HG02610 (cell line): Measurements from ENCODE around the gene TRABD2A.

Experiments
- ATAC-seq: cut with Tn5 transposase; IDR thresholded peaks from one replicate; pipeline ENCODE4 v1.9.1; 2021; ENCODE audit warnings: mild to moderate bottlenecking, moderate library complexity; ENCODE audit not compliant: unreplicated experiment

Gene TRABD2A

DNA sequence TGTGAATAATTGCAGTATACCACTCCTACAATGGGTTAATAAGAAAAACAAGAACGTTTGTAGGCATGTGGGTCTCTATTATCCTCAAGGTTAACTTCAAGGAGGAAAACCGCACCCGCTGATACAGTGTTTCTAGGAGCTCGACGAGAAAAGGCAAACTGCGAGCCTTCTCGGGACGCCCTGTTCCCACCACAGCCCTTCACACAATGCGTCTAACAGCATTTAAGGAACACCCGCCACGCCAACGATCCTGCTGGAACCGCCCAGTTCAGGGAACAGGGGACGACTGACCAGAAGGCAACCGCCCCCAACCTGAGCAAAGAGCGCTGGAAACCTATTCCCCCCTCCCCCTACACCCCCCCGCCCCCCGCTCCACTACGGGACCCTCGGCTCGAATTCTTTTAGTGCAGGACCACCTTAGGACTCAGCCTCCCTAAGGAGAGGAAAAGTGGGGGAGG is 23.9 kb upstream of the TRABD2A start:
- no peak for ATAC-seq

DNA sequence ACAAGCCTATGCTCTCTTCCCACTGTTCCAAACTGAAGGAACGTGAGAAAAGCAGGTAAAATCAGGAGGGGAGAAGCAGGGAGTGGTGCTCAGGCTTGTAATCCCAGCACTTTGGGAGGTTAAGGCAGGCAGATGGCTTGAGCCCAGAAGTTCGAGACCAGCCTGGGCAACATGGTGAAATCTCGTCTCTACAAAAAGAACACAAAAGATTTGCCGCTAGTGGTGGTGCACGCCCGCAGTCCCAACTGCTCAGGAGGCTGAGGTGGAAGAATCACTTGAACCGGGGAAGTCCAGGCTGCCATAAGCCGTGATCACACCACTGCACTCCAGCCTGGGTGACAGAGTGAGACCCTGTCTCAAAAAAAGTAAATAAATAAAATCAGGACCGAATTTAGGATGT is 23.3 kb upstream of the TRABD2A start:
- ATAC-seq, result no peak

DNA sequence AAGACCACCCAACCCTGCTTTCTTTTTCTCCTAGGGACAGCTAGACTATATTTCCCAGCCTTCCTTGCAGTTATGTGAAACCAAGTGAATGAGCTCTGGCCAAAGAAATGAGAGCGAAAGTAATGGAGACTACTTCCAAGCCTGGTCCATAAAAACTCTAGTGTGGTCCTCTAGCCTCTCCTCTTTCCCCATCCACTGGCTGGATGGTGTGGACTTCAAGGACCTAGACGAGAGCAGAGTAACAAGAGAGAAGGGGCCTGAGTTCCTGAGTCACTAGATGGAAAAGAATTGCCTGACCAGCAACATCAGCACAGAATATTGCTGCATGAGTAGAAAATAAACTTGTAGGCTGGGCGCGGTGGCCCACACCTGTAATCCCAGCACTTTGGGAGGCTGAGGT is 21.6 kb upstream of the TRABD2A start:
- ATAC-seq, result no peak

DNA sequence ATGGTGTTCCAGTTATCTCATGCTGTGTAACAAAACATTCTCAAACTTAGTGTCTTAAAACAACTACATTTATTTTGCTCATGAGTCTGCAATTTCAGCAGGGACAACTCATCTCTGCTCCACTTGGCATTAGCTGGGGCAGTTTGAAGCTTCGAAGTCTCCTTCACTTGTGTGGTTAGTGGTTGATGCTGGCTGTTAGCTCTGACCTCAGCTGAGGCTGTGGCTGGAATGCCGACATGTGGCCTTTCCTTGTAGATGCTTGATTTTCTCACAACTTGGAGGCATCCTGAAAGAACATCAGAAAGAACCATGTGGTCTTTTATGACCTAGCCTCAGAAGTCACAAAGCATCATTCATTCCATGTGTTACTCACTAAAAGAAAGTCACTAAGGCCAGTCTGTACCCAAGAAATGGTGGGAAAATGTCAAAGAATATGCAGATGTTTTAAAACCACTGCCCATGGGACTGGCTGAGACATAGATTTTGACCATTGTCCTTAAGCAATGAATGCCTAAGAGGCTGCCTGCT is 20.8 kb upstream of the TRABD2A start:
- no peak for ATAC-seq

DNA sequence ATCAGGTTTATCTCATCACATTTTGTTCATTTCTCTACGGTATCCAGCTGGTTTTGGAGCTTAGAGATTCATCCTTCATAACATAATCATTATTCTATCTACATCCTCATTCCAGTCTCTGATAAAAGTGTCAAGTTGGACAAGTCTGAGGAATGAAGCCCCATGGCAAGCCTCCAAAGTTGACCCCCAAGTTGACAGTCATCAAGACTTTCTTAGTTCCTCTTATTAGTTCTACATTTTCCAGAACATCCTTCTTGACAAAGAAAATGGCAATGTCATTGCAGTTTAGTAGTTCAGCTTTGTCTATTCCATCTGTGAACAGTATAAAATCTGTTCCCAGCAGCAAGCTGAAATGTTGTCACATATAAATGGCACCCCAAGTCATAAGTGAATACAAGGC is 20.1 kb upstream of the TRABD2A start:
- no peak for ATAC-seq

DNA sequence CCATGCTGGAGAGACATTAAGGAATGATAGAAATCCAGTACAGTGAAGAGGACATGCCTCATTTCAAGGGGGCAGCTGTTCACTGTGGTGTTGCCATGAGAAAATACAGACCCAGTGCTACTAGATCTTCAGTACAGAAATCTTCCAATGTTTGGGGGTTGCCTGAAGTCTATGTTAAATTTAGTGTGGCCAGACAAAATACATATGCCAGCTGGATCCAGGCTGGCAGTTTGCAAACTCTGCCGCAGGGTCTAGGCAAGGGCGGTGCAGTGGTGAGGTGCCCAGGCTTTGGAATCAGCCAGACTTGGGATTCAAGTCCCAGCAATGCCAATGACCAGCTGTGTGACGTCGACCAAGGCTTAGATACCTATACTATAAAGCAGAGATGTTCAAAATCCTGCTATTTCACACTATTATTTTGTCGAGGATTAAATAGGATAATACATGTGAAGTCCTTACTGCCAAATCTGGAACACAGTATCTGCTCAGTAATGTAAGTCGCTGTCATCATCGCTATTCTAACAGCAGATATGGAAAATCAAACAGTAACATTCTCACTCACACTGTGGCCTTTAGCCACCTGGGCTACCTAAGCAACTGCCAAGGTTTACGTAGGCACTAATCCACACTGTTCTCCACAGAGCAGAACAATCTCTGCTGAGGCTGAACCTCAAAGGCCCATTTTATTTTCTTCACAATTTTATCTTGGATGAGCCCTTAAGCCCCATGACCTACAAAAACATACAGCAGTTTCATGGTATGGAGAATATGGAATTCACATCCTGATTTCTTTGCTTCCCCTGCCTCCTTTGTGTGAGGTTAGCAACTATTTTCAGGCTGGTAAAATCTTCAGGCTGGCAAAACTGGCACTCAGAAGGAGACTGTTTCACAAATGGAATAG is 18.7 kb upstream of the TRABD2A start:
- no peak for ATAC-seq

DNA sequence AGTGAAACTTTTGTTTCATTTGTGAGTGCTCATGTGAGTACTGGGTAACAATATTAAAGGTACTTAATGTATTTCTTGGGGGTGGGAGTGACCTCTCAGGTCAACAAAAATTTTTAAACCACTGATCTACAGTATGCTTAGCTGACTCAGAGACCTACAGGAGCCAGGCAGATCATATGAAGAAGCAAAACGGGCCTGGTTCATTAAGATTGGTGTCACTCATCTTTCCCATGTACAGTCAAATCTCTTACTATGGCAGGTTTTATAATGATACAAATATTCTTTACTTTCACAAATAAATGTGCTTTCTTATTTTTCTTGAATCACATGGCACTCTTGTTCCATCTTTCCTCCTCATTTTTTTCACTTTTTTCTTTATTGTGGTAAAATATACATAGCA is 16.9 kb upstream of the TRABD2A start:
- peak; percentile 39 for ATAC-seq

DNA sequence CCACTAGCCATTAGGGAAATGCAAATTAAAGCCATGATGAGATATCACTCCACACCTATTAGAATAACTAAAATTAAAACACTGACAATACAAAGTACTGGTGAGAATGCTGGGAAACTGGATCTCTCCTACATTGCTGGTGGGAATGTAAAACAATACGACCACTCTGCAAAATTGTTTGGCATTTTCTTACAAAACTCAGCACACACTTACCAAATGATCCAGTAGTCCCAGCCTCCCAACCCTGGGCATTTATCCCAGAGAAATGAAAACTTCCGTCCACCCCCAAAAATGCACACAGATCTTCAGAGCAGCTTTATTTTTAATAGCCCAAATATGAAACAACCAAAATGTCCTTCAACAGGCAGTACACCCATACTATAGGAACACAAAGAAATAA is 15.7 kb upstream of the TRABD2A start:
- no peak for ATAC-seq

DNA sequence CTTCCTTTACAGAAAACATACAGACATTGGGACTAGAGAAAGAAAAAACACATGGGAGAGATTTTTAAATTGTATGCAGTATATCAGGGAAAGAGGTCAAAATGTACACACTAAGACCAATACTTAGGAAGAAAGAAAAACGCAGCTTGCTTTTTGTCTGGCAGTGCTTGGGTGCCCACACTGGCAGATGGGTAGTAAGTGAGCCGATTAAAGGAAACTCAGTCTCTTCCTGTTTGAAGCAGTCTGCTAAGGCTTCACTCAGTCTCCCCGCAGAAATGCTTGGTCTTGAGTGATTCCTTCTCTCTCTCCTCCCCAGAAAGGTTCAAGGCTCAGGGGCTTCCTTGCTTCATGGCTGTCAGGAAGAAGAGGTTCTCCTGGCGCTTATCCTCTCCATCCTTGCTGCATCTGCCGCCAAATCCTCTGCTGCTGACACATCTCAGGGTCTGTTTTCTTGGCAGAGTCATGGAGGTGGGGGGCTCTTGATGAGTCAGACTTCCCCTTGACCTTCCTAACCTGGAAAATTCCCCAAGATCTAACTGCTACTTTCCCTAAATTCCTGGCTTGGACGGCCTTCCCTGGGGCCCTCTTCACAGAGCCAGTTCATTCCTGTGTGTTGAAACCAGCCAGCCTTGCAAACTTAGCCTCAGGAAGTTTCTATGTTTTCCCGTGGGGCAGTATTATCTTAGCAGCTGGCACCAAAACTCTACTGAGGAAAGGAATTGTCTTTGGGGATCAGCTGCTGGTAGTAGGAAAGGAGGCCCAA is 14.1 kb upstream of the TRABD2A start:
- no peak for ATAC-seq

DNA sequence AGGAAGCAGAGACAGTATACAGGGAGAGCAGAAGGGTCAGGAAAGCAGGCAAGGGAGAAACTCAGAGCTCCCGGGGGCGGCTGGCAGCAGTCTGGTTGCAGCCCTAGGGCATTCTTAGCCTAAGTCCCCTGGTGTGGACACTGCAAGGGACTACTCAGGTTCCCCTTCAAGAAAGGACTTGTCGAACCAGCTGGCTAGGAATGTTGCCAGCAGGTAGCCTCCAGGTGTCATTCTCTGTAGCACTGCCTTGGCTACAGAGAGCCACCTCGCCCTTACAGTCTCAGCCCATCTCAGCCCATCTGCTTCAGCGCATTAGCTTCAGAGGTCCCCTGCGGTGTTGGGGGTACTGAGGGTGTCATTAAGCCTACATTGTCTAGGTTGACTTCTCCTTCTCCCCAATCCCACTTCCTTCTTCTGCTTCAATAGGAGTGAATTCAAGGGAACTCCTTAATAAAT is 13.3 kb upstream of the TRABD2A start:
- ATAC-seq, result no peak

DNA sequence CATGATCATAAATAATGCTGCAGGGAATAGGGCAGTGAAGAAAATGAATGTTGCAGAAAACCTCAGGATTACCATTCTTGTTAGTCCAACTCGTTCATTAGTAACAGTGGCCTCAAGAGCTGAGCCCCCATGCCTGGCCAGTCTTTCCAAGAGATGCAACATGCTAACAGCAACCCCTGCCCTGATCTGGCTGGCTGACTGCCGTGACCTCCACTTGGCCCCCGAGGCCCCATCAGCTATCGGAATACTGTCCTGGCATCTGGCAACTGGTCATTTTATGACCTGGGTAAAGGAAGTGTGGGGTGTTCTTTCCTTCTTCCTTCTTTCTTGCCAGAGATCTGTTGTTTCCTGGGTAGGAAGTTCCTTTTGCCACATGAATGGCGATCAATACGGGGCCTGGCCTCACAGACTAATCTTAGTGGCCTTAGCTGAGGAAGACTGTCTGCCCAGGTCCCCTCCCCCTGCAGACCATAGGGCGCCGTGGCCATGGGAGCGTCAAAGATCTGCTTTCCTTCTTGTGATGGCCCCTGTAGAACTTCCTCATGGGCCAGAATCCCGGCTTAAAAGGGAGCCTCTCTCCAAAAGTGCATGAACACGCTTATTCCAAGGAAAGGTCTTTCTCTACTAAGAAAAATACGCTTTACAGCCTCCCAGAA is 10.6 kb upstream of the TRABD2A start:
- ATAC-seq, result no peak

DNA sequence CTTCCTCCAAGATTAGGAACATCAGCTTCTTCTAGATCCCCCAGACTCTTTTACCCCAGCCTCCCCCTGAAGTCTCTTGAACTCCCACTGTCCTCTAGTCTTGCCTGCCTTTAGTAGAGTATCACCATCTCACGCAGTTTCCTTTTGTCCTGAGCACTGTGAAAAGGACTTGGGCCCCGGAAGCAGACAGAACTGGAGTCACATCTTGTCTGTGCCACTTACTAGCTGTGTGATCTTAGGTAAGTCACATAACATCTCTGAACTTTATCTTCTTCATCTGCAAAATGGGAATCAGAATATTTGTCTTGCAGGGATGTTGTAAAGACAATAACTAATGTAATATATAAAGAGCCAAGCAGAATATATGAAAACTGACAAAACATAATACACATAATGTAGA is 8.4 kb upstream of the TRABD2A start:
- ATAC-seq, result no peak

DNA sequence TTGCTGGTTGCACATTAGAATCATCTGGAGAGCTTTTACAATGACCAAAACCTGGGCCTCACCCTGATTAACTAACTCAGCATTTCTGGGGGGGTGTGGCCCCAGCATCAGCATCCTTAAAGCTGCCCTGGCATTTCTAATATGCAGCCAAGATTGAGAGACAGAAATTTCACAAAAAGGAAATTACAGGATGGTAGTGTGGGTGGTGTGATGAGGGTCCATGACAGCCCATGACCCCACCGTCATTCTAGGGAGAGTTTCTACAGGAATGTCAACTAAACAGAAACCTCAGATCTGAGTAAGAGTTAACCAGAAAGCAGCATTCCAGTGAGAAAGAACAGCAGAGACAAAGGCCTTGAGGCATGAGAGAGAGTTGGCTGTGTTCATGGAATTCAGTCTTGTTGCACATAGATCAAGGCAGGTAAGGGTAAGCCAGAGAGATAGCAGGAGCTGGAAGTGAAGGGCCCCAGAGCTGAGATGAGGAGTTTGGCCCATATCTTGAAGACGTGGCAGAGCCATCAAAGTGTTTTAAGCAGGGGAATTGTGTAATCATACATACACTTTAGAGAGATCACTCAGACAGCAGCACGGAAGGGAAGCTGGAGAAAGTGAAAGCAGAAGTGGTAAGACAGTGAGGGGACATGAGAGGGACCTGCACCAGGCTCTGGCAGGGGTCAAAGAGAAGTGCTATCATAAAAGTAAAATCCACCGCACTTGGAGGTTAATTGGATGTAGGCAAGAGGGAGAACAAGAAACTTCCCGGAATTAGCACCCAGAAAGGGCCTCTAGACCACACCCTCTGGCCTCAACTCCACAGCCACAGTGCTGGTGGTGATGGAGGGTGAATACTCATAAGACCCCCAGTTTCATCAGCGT is 7.8 kb upstream of the TRABD2A start:
- peak; percentile 98 for ATAC-seq

DNA sequence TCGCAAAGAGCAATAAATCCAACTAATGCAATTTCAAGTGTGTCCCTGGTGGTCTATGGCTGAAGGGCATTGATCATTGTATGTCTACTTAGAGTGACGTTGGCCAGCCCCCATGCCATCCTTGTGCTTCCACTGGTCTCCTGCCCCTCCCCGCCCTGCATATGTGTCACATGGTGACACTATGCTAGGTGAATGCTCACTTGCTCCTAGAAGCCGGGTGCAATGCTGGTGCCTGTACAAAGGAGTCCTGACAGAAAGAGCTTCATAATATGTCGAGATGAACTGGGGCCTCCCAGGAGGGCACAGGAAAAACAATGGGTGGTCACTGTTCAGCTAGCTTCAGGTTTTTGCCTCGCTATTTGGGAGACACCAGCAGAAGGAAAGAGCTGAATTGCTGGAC is 5.9 kb upstream of the TRABD2A start:
- ATAC-seq, result no peak

DNA sequence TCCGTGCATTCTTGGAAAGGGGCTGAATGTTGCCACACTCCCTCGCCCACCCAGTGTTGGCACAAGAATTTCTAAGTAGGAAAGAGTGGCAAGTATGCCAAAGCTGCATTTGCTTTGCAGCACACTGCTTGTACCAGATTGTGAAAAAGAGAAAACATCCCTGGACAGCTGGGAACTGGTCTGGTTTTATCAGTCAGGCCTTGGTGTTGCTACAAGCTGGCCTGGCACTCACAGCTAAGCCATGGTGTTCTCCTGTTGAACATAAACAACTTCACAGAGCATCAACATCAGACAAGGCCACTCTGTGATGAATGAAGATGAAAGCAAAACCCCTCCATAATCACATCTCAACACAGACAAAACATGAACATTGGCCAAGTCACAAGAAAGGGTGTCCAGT is 4.2 kb upstream of the TRABD2A start:
- ATAC-seq, result no peak

DNA sequence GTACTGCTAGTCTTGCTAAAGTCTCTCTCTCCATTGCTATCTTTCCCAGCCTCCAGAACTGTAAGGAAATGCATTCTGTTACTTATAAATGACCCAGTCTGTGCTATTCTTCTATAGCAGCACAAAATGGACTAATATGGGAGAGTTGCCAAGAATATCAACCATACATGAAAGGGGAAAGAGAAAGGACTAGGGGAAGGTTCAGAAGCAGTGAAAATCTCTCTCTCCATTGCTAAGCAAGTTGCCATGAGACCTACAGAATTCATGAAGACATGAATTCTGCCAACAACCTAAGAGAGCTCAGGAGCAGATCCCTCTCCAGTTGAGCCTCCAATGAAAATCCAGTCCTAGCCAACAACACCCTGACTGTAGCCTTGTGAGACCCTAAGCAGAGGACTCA is 3.6 kb upstream of the TRABD2A start:
- no peak for ATAC-seq

DNA sequence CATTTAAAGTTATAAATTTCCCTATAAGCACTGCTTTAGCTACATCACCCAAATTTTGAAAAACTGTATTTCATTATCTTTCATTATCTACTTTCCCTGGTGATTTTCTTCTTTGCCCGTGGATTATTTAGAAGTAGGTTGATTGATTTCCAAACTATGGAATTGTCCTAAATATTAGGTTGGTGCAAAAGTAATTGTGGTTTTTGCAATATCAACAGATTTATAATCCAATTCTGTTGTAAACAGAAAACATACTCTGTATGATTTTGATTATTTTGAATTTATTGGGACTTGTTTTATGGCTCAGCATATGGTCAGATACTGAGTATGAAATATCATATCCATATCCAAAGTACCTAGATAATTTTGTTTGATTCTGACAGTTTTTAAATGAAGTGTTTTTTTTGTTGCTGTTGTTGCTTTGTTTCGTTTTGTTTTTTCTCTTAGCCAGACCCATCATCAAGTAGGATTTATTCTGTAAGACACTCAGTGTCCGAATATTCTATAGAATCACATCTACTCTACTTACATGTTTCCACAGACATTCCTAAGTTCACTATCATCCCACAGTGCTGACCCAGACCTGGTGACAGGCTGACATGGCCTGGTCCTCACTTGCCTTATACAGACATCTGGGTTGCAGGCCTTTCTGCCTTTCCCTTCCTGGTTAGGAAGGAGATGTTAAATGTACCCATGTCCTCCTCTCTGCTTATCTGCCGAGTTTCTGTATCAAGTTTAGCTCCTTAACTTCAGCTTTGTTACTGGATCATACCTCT is 2.1 kb upstream of the TRABD2A start:
- no peak for ATAC-seq

DNA sequence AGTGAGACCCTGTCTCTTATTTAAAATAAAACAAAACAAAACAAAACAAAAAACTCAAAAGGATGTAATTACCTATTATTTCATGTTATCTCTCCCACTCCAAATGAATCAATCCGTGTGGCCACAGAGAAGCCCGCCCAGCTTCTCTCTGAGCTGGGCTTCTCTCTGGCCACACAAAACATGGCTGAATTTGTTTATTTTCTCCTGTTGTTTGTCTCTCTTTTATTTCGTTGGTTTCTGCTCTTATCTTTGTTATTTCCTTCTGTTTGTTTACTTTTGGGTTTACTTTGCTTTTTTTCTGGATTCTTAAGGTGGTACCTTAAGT is 1.5 kb upstream of the TRABD2A start:
- ATAC-seq, result no peak

DNA sequence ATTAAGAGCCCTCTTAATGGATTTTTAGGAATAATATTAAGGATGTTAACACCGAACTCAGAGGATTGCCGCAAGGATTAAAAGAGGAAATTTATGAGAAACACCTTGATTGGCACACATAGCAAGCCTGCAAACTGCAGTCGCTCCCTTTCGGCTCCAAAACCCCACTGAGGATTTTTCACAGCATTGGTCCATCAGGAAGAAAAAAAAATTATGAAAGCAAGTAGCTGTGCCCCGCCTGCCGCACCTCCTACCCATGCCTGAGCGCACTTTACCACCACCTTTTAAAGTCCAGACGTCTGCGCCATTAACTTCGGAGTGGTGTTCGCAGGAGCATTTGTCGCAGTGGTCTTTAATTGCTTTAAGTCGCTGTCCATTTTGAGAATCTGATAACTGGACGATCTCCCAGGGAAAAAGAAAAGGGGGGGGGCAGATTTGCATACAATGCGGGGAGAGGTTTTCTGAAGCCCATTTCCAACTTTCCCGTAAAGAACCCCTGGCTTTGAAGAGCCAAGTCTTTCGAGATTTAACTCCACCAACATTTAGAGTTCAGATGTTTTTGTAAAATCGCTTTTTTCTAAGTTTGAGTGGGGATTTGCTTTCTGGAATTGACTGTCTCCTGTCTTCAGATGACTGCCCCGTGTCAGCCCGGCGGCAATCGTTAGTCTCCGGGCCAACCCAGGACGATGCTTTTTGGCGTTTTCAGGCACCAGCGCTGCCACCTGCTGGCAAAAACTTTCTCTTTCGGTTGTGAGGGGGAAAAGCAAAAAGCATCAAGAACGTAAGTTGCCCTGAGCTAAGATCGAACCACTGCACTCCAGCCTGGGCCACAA is 913 bp upstream of the TRABD2A start:
- ATAC-seq, result peak; percentile 72
